Measurements from ENCODE around the gene MX1. TPM values are rescaled to one million over a fixed set of nuclear protein-coding genes. Genes with fewer than 3 reads are reported as not detected.

Gene MX1
- polyA plus RNA-seq, 1 donor, result 16.8 TPM

DNA sequence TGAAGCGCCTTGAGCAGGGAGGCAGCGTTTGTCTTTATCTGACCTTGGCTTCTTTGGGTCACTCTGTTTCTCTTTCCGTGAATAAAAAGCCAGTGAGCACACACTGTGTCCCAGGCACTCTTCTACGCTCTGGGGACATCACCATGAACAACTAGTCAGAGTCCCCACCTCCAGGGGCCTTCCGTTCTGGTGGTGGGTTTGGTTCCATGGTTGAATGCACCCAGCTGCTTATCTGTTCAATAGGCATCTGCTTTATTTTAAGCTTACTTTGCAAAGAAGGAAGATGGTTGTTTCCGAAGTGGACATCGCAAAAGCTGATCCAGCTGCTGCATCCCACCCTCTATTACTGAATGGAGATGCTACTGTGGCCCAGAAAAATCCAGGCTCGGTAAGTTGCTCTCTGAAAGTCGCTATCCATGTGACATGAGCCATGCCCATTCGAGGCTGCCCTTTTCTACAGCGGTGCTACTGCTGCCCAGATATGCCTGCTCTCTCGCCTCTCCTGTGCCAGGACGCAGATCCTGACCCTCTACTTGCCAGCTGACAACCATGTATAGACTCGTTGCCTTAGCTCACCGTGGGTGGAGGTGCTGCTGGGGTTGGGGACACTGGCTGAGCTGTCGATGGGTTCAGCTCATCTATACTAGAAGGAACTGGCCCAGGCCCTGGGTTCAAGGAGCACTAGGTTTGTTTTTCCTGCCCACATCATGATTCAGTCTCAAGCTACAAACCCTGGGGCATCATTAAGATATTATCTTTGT is 5.9 kb downstream of the MX1 start:
- DNase-seq, result no peak
- Histone ChIP-seq H3K36me3 (ENCODE audit: control insufficient read depth, insufficient read depth, low read length) (peaks cover 11% of the 10 kb centered on the region), H3K27ac (ENCODE audit: low read length) (peak overlapping the region; percentile 69), H3K9me3 (ENCODE audit: control insufficient read depth, low read depth, low read length) (peaks cover 5% of the 10 kb centered on the region), H3K27me3 (ENCODE audit: control insufficient read depth, insufficient read depth, low read length) (peaks cover 2% of the 10 kb centered on the region), H3K4me3 (ENCODE audit: low read length) (no peak overlapping the region), H3K4me1 (ENCODE audit: control insufficient read depth, insufficient read depth, low read length) (peaks cover 15% of the 10 kb centered on the region)
- WGBS (ENCODE audit: insufficient coverage, low lambda C conversion rate), result no CpG with 5 or more reads among the region's 16 CpGs

- peak overlapping the region; percentile 69 for H3K27ac ChIP-seq (ENCODE audit: low read length)
- peaks cover 17% of the 10 kb centered on the region for H3K36me3 ChIP-seq (ENCODE audit: control insufficient read depth, insufficient read depth, low read length)
- peaks cover 5% of the 10 kb centered on the region for H3K9me3 ChIP-seq (ENCODE audit: control insufficient read depth, low read depth, low read length)
- 40% methylated on average over 1 of the region's 10 CpGs for WGBS (ENCODE audit: insufficient coverage, low lambda C conversion rate)
- DNase-seq, result peak; percentile 56 to 85
- peaks cover 14% of the 10 kb centered on the region for H3K4me1 ChIP-seq (ENCODE audit: control insufficient read depth, insufficient read depth, low read length)
- H3K27me3 ChIP-seq (ENCODE audit: control insufficient read depth, insufficient read depth, low read length), result no peaks in the 10 kb centered on the region
- no peak overlapping the region for H3K4me3 ChIP-seq (ENCODE audit: low read length)
These were observed 6.8 kb downstream of the MX1 start for GRCh38 chr21:41432562-41433460.

- Histone ChIP-seq H3K27me3 (ENCODE audit: control insufficient read depth, insufficient read depth, low read length) (no peaks in the 10 kb centered on the region), H3K4me3 (ENCODE audit: low read length) (no peak overlapping the region), H3K36me3 (ENCODE audit: control insufficient read depth, insufficient read depth, low read length) (peaks cover 21% of the 10 kb centered on the region), H3K27ac (ENCODE audit: low read length) (peak overlapping the region; percentile 69), H3K4me1 (ENCODE audit: control insufficient read depth, insufficient read depth, low read length) (peaks cover 14% of the 10 kb centered on the region), H3K9me3 (ENCODE audit: control insufficient read depth, low read depth, low read length) (peaks cover 5% of the 10 kb centered on the region)
- no peak for DNase-seq
- 100% methylated on average over 1 of the region's 2 CpGs for WGBS (ENCODE audit: insufficient coverage, low lambda C conversion rate)
These were observed 7.5 kb downstream of the MX1 start for GRCh38 chr21:41433566-41433965.

DNA sequence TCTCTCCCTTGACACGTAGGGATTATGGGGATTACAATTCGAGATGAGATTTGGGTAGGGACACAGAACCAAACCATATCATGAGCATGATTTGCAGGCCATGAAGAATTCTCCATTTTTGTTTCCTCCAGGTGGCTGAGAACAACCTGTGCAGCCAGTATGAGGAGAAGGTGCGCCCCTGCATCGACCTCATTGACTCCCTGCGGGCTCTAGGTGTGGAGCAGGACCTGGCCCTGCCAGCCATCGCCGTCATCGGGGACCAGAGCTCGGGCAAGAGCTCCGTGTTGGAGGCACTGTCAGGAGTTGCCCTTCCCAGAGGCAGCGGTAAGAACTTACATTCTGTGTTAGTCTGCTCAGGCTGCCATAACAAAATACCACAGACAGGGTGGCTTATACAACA is 9.7 kb downstream of the MX1 start:
- Histone ChIP-seq H3K27ac (ENCODE audit: low read length) (no peak overlapping the region), H3K4me3 (ENCODE audit: low read length) (no peak overlapping the region), H3K36me3 (ENCODE audit: control insufficient read depth, insufficient read depth, low read length) (peaks cover 21% of the 10 kb centered on the region), H3K4me1 (ENCODE audit: control insufficient read depth, insufficient read depth, low read length) (peaks cover 14% of the 10 kb centered on the region), H3K27me3 (ENCODE audit: control insufficient read depth, insufficient read depth, low read length) (no peaks in the 10 kb centered on the region), H3K9me3 (ENCODE audit: control insufficient read depth, low read depth, low read length) (peaks cover 5% of the 10 kb centered on the region)
- DNase-seq, result no peak
- WGBS (ENCODE audit: insufficient coverage, low lambda C conversion rate), result no CpG with 5 or more reads among the region's 11 CpGs

GRCh38 chr21:41437729-41438128 is 11.7 kb downstream of the MX1 start:
- DNase-seq, result no peak
- Histone ChIP-seq H3K4me3 (ENCODE audit: low read length) (no peak overlapping the region), H3K9me3 (ENCODE audit: control insufficient read depth, low read depth, low read length) (peaks cover 5% of the 10 kb centered on the region), H3K4me1 (ENCODE audit: control insufficient read depth, insufficient read depth, low read length) (peaks cover 8% of the 10 kb centered on the region), H3K27ac (ENCODE audit: low read length) (no peak overlapping the region), H3K36me3 (ENCODE audit: control insufficient read depth, insufficient read depth, low read length) (peaks cover 33% of the 10 kb centered on the region), H3K27me3 (ENCODE audit: control insufficient read depth, insufficient read depth, low read length) (no peaks in the 10 kb centered on the region)
- WGBS (ENCODE audit: insufficient coverage, low lambda C conversion rate), result no CpG with 5 or more reads among the region's 2 CpGs

DNA sequence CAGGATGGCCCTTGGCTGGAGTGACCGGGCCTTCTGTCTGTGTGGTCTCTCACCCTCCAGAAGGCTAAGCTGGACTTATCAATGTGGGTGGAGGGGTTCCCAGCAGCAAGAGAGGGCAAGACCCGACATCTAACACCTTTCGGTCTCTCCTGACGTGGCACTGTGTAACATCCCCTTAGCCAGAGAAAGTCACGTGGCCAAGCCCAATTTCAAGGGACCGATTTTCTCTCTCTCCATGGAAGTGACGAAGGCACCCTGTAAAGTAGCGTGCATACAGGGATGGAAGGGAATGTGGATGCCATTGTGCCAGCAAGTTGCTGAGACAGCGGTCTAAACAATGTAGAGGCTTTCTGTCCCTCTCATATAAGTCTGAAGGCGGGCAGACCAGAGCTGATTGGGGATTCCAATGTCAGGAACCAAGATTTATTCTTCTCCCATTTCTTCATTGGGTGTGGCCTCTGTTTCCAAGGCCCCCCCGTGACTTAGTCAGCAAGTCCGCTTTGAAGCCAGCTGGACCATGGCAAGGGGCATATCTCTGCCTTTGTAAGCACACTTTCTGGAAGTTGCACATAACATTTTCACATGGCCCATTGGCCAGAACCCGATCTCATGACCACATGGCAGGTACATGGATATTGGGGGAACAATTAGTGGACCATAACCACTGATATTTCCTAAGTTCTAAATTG is 12.5 kb downstream of the MX1 start:
- Histone ChIP-seq H3K4me1 (ENCODE audit: control insufficient read depth, insufficient read depth, low read length) (peaks cover under 1% of the 10 kb centered on the region), H3K36me3 (ENCODE audit: control insufficient read depth, insufficient read depth, low read length) (peaks cover 33% of the 10 kb centered on the region), H3K27ac (ENCODE audit: low read length) (no peak overlapping the region), H3K27me3 (ENCODE audit: control insufficient read depth, insufficient read depth, low read length) (no peaks in the 10 kb centered on the region), H3K9me3 (ENCODE audit: control insufficient read depth, low read depth, low read length) (peaks cover 5% of the 10 kb centered on the region), H3K4me3 (ENCODE audit: low read length) (no peak overlapping the region)
- no peak for DNase-seq
- no CpG with 5 or more reads among the region's 13 CpGs for WGBS (ENCODE audit: insufficient coverage, low lambda C conversion rate)

DNA sequence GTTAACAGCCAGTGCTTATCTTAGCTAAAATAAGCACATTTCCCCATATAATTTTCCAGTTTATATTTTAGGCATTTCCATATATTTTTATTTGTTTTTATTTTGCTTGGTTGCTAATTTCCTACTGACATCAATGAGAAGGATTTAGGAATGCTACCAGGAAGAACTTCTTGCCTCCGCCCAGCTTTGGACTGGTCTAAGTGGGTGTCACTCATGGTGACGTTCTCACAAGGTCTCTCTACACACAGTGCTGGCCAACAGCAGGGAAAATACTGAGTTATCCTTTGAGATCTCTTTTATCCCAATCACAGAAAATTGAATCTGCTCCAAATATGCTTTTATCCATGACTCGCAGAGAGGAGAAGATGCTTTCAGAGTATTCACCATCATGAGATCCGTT is 13.2 kb downstream of the MX1 start:
- DNase-seq, result no peak
- Histone ChIP-seq H3K9me3 (ENCODE audit: control insufficient read depth, low read depth, low read length) (peaks cover 5% of the 10 kb centered on the region), H3K4me1 (ENCODE audit: control insufficient read depth, insufficient read depth, low read length) (no peaks in the 10 kb centered on the region), H3K36me3 (ENCODE audit: control insufficient read depth, insufficient read depth, low read length) (peaks cover 33% of the 10 kb centered on the region), H3K27ac (ENCODE audit: low read length) (no peak overlapping the region), H3K4me3 (ENCODE audit: low read length) (no peak overlapping the region), H3K27me3 (ENCODE audit: control insufficient read depth, insufficient read depth, low read length) (no peaks in the 10 kb centered on the region)
- no CpG with 5 or more reads among the region's 4 CpGs for WGBS (ENCODE audit: insufficient coverage, low lambda C conversion rate)

- H3K36me3 ChIP-seq (ENCODE audit: control insufficient read depth, insufficient read depth, low read length), result peaks cover 24% of the 10 kb centered on the region
- no peaks in the 10 kb centered on the region for H3K27me3 ChIP-seq (ENCODE audit: control insufficient read depth, insufficient read depth, low read length)
- no peak overlapping the region for H3K27ac ChIP-seq (ENCODE audit: low read length)
- H3K9me3 ChIP-seq (ENCODE audit: control insufficient read depth, low read depth, low read length), result no peaks in the 10 kb centered on the region
- no peak overlapping the region for H3K4me3 ChIP-seq (ENCODE audit: low read length)
- DNase-seq, result no peak
- no CpG with 5 or more reads among the region's 14 CpGs for WGBS (ENCODE audit: insufficient coverage, low lambda C conversion rate)
- no peaks in the 10 kb centered on the region for H3K4me1 ChIP-seq (ENCODE audit: control insufficient read depth, insufficient read depth, low read length)
These were observed 15.5 kb downstream of the MX1 start for GRCh38 chr21:41441546-41441945.

GRCh38 chr21:41442481-41443186 is 16.6 kb downstream of the MX1 start:
- no peak overlapping the region for H3K27ac ChIP-seq (ENCODE audit: low read length)

DNA sequence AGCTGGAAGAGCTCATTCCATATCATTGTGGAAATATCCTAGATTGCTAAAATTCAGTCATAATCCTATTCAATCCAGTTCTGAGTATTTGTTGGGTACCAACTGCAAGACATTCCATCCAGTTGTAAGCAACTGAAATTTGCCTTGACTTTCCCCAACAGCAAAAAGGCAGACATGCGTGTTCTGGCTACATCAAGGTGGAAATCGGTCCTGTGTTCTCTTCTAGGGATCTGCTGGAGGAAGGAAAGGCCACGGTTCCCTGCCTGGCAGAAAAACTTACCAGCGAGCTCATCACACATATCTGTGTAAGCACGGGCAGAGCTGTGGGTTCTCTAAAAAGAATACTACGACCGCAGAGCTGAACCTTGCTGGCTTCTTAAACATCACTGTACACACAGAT is 17.5 kb downstream of the MX1 start:
- Histone ChIP-seq H3K4me1 (ENCODE audit: control insufficient read depth, insufficient read depth, low read length) (no peaks in the 10 kb centered on the region), H3K9me3 (ENCODE audit: control insufficient read depth, low read depth, low read length) (no peaks in the 10 kb centered on the region), H3K27ac (ENCODE audit: low read length) (no peak overlapping the region), H3K36me3 (ENCODE audit: control insufficient read depth, insufficient read depth, low read length) (peaks cover 18% of the 10 kb centered on the region), H3K27me3 (ENCODE audit: control insufficient read depth, insufficient read depth, low read length) (no peaks in the 10 kb centered on the region), H3K4me3 (ENCODE audit: low read length) (no peak overlapping the region)
- no CpG with 5 or more reads among the region's 7 CpGs for WGBS (ENCODE audit: insufficient coverage, low lambda C conversion rate)
- DNase-seq, result no peak

More at GRCh38 chr21:41442481-41443186, 16.6 kb downstream of the MX1 start:
- peaks cover 24% of the 10 kb centered on the region for H3K36me3 ChIP-seq (ENCODE audit: control insufficient read depth, insufficient read depth, low read length)
- H3K4me1 ChIP-seq (ENCODE audit: control insufficient read depth, insufficient read depth, low read length), result no peaks in the 10 kb centered on the region
- no peaks in the 10 kb centered on the region for H3K27me3 ChIP-seq (ENCODE audit: control insufficient read depth, insufficient read depth, low read length)
- H3K4me3 ChIP-seq (ENCODE audit: low read length), result no peak overlapping the region
- WGBS (ENCODE audit: insufficient coverage, low lambda C conversion rate), result 100% methylated on average over 1 of the region's 2 CpGs
- no peak for DNase-seq
- no peaks in the 10 kb centered on the region for H3K9me3 ChIP-seq (ENCODE audit: control insufficient read depth, low read depth, low read length)

Data from large intestine (tissue), 3 donors.